ENCODE data around the gene PRDX5. TPM values are rescaled to one million over a fixed set of nuclear protein-coding genes. Genes with fewer than 3 reads are reported as not detected.
A peak's percentile ranks its signal among the peaks of the same experiment; 100 is the strongest.

PRDX5 gene
- total RNA-seq, 4 donors from 2014 or later: 179 to 260 (median 181) TPM

GRCh38 chr11:64284048-64284961 lies 33.6 kb upstream of the PRDX5 start, which contains the start of gene BAD:
Gene BAD, minus strand, starts transcription at chr11:64284665. Its CDS starts 297 bp downstream, at chr11:64284368.
- Histone ChIP-seq H3K27ac (peak within 1 kb of the TSS; percentile 87 to 97 (median 94)), H3K36me3 (peaks cover 0 to 46% of the 10 kb centered on the region in 2 donors), H3K27me3 (no peaks in the 10 kb centered on the region), H3K9me3 (no peaks in the 10 kb centered on the region), H3K4me1 (peaks cover 0 to 54% (median 22%) of the 10 kb centered on the region in 3 donors), H3K4me3 (peak within 1 kb of the TSS; percentile 72)
- TF ChIP-seq EP300 (IDR thresholded peaks at IDR 0.05) (no peak), POLR2AphosphoS5 (IDR thresholded peaks at IDR 0.05) (peak; percentile 49), POLR2A (IDR thresholded peaks at IDR 0.05) (peak in 1 of 2 donors; percentile 56), CTCF (IDR thresholded peaks at IDR 0.05) (no peak)
- 0 to 6% methylated on average over 2 to 3 of the region's 44 CpGs for whole genome bisulfite sequencing, 2 donors (ENCODE audit: low coverage in 1 of 2)
- ATAC-seq: peak; percentile 93

GRCh38 chr11:64284962-64285884 lies 32.7 kb upstream of the PRDX5 start, which contains the start of gene GPR137:
Gene GPR137, plus strand, starts transcription at chr11:64285848. Its CDS starts 677 bp downstream, at chr11:64286525.
- Histone ChIP-seq H3K4me3 (peak within 1 kb of the TSS; percentile 72), H3K4me1 (peaks cover 0 to 54% (median 22%) of the 10 kb centered on the region in 3 donors), H3K36me3 (peaks cover 0 to 48% of the 10 kb centered on the region in 2 donors), H3K9me3 (no peaks in the 10 kb centered on the region), H3K27me3 (peaks cover 8% of the 10 kb centered on the region), H3K27ac (peak within 1 kb of the TSS; percentile 87 to 97 (median 94))
- TF ChIP-seq POLR2AphosphoS5 (IDR thresholded peaks at IDR 0.05) (peak; percentile 23), POLR2A (IDR thresholded peaks at IDR 0.05) (peak; percentile 33 to 40), EP300 (IDR thresholded peaks at IDR 0.05) (no peak), CTCF (IDR thresholded peaks at IDR 0.05) (peak in 1 of 4 experiments; percentile 17)
- 0% methylated on average over 6 of the region's 102 CpGs; no CpG with 5 or more reads in 1 of the 2 donors for WGBS, 2 donors (ENCODE audit: low coverage in 1 of 2)
- peak; percentile 79 for ATAC-seq

GRCh38 chr11:64285885-64286800 lies 31.8 kb upstream of the PRDX5 start:
- Histone ChIP-seq H3K36me3 (peaks cover 0 to 41% of the 10 kb centered on the region in 2 donors), H3K27ac (peak overlapping the region; percentile 87 to 97 (median 94)), H3K4me1 (peaks cover 0 to 57% (median 25%) of the 10 kb centered on the region in 3 donors), H3K4me3 (peak overlapping the region; percentile 72), H3K27me3 (peaks cover 17% of the 10 kb centered on the region), H3K9me3 (no peaks in the 10 kb centered on the region)
- WGBS, 2 donors (ENCODE audit: low coverage in 1 of 2): 67 to 87% methylated on average over 3 to 13 of the region's 40 CpGs
- no peak for ATAC-seq
- TF ChIP-seq CTCF (IDR thresholded peaks at IDR 0.05): no peak
- TF ChIP-seq POLR2AphosphoS5 (IDR thresholded peaks at IDR 0.05): no peak
- no peak for TF ChIP-seq POLR2A (IDR thresholded peaks at IDR 0.05)
- TF ChIP-seq EP300 (IDR thresholded peaks at IDR 0.05): no peak

- Histone ChIP-seq H3K4me3 (no peak overlapping the region), H3K27me3 (peaks cover 23% of the 10 kb centered on the region), H3K27ac (no peak overlapping the region), H3K9me3 (no peaks in the 10 kb centered on the region), H3K36me3 (peaks cover 0 to 35% of the 10 kb centered on the region in 2 donors), H3K4me1 (peaks cover 0 to 57% (median 30%) of the 10 kb centered on the region in 3 donors)
- 81% methylated on average over 3 of the region's 9 CpGs; no CpG with 5 or more reads in 1 of the 2 donors for WGBS, 2 donors (ENCODE audit: low coverage in 1 of 2)
- no peak for TF ChIP-seq POLR2A (IDR thresholded peaks at IDR 0.05)
- TF ChIP-seq EP300 (IDR thresholded peaks at IDR 0.05): no peak
- TF ChIP-seq POLR2AphosphoS5 (IDR thresholded peaks at IDR 0.05): no peak
- TF ChIP-seq CTCF (IDR thresholded peaks at IDR 0.05): no peak
- no peak for ATAC-seq
Measured at GRCh38 chr11:64286801-64287159, 31.1 kb upstream of the PRDX5 start.
